GM21360 (cell line): ENCODE measurements around the gene SRPRA.
A peak's percentile ranks its signal among the peaks of the same experiment; 100 is the strongest.
"Not testable (repeated sequence)": the region's sequence is repeated elsewhere in the genome, so short reads cannot be mapped to it uniquely, and the experiment has no call there.

Experiments used
- ATAC-seq: cut with Tn5 transposase; IDR thresholded peaks from one replicate; pipeline ENCODE4 v1.9.1; 2021; ENCODE audit warnings: mild to moderate bottlenecking, moderate library complexity; ENCODE audit not compliant: unreplicated experiment

The SRPRA gene

GRCh38 chr11:126288237-126288636, 19.5 kb upstream of the SRPRA start:
- ATAC-seq, result no peak

GRCh38 chr11:126284829-126285228, 16.1 kb upstream of the SRPRA start:
- peak; percentile 40 for ATAC-seq

GRCh38 chr11:126282736-126283591, 14.3 kb upstream of the SRPRA start, which contains the start of gene TIRAP:
Gene TIRAP (plus strand): TSS chr11:126283093. CDS start chr11:126290895, 7,802 bp downstream.
- ATAC-seq, result peak; percentile 61

GRCh38 chr11:126282361-126282735, 13.7 kb upstream of the SRPRA start:
- peak; percentile 29 for ATAC-seq

GRCh38 chr11:126281666-126282175, 13.0 kb upstream of the SRPRA start:
- ATAC-seq, result no peak

GRCh38 chr11:126281245-126281644, 12.6 kb upstream of the SRPRA start:
- no peak for ATAC-seq

GRCh38 chr11:126280595-126280994, 11.9 kb upstream of the SRPRA start:
- ATAC-seq, result no peak

GRCh38 chr11:126279191-126279590, 10.5 kb upstream of the SRPRA start:
- no peak for ATAC-seq

- ATAC-seq, result no peak
Measured at GRCh38 chr11:126277780-126278179, 9.1 kb upstream of the SRPRA start.

GRCh38 chr11:126277322-126277721, 8.6 kb upstream of the SRPRA start:
- ATAC-seq, result no peak

GRCh38 chr11:126268361-126268707, 361 bp downstream of the SRPRA start:
- ATAC-seq, result peak; percentile 0

GRCh38 chr11:126267650-126268049, 1.0 kb downstream of the SRPRA start:
- no peak for ATAC-seq

- no peak for ATAC-seq
Measured at GRCh38 chr11:126265811-126266210, 2.9 kb downstream of the SRPRA start.

- no peak for ATAC-seq
Measured at GRCh38 chr11:126263489-126263888, 5.2 kb downstream of the SRPRA start.

GRCh38 chr11:126262216-126262615, 6.5 kb downstream of the SRPRA start:
- ATAC-seq, result no peak

- no peak for ATAC-seq
Measured at GRCh38 chr11:126257764-126258163, 10.9 kb downstream of the SRPRA start.

GRCh38 chr11:126257144-126257543, 11.6 kb downstream of the SRPRA start:
- no peak for ATAC-seq

GRCh38 chr11:126256216-126256615, 12.5 kb downstream of the SRPRA start:
- no peak for ATAC-seq

GRCh38 chr11:126255507-126255906, 13.2 kb downstream of the SRPRA start:
- not testable (repeated sequence) for ATAC-seq

GRCh38 chr11:126254819-126255218, 13.9 kb downstream of the SRPRA start:
- ATAC-seq, result no peak

GRCh38 chr11:126253265-126253664, 15.4 kb downstream of the SRPRA start:
- ATAC-seq, result no peak

- no peak for ATAC-seq
Measured at GRCh38 chr11:126246636-126247035, 22.1 kb downstream of the SRPRA start.

GRCh38 chr11:126233391-126233790, 35.3 kb downstream of the SRPRA start:
- ATAC-seq, result no peak
